CD4-positive, alpha-beta T cell treated with Interleukin-2 at 100 ng/mL for 4 hours (primary cell): Measurements from ENCODE around the gene SHCBP1L.
"Not testable (repeated sequence)": the region's sequence is repeated elsewhere in the genome, so short reads cannot be mapped to it uniquely, and the experiment has no call there.

Experiments used
- DNase-seq: peaks from one replicate; pipeline ENCODE4 v3.0.0-alpha.2; 2020; ENCODE audit warnings: low spot score

The SHCBP1L gene

GRCh38 chr1:182965096-182965495 lies 12.1 kb upstream of the SHCBP1L start:
- DNase-seq, result no peak

- DNase-seq, result peak; percentile 26
These were observed 9.7 kb upstream of the SHCBP1L start for GRCh38 chr1:182962554-182963115.

GRCh38 chr1:182960046-182960445 lies 7.1 kb upstream of the SHCBP1L start:
- DNase-seq, result no peak

- no peak for DNase-seq
These were observed 5.0 kb upstream of the SHCBP1L start for GRCh38 chr1:182957902-182958395.

DNA sequence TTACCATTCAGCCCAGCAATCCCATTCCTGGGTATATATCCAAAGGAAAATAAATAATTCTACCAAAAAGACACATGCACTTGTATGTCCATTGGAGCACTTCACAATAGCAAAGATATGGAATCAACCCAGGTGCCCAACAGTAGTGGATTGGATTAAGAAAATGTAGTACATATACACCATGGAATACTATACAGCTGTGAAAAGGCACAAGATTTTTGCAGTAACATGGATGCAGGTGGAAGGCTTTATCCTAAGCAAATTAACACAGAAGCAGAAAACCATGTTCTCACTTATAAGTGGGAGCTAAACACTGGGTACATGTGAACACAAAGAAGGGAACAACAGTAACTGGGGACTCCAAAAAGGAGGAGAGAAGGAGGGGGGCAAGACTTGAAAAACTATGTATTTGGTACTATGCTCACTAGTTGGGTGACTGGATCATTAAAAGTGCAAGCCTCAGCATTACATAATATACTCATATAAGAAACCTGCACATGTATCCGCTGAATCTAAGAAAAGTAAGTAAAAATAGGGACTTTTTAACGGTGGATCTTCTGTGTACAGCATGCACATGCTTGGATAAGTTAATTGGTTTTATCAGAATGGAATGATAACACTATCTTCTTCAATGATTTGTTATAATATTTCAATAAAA lies 3.9 kb upstream of the SHCBP1L start:
- no peak for DNase-seq

- DNase-seq, result no peak
These were observed 2.9 kb upstream of the SHCBP1L start for GRCh38 chr1:182955596-182956588.

DNA sequence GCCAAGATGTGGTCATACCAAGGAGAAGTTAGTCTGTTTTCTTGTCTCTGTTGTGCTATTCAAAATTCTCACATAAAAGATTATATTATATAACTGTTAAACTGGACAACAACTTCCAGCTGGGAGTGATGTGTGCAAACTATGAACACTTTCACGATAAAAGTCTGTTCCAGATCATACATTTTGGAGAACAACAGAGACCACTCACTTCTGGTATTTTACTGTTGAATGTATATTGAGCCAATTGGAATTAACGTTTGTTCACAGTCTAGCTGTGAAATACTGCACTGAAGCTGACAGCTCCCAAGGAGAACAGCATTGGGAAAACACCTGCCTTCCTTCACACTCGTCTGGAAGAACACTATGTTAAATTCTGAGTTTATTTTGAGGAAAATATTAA lies 860 bp upstream of the SHCBP1L start:
- DNase-seq, result no peak

DNA sequence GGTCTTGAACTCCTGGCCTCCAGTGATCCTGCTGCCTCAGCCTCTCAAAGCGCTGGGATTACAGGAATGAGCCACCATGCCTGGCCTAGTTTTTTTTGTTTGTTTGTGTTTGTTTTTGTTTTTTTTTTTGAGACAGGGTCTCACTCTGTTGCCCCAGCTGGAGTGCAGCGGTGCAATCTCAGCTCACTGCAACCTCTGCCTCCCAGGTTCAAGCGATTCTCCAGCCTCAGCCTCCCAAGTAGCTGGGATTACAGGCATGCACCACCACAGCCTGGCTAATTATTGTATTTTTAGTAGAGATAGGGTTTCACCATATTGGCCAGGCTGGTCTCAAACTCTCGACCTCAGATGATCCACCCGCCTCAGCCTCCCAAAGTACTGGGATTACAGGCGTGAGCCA lies 9.6 kb downstream of the SHCBP1L start:
- DNase-seq, result not testable (repeated sequence)

GRCh38 chr1:182942145-182942544 lies 10.8 kb downstream of the SHCBP1L start:
- DNase-seq, result not testable (repeated sequence)

GRCh38 chr1:182939413-182939812 lies 13.6 kb downstream of the SHCBP1L start:
- no peak for DNase-seq

GRCh38 chr1:182935716-182936115 lies 17.2 kb downstream of the SHCBP1L start:
- no peak for DNase-seq

GRCh38 chr1:182930985-182931384 lies 22.0 kb downstream of the SHCBP1L start:
- no peak for DNase-seq

GRCh38 chr1:182927693-182928433 lies 25.1 kb downstream of the SHCBP1L start:
- DNase-seq, result no peak

GRCh38 chr1:182925661-182926060 lies 27.3 kb downstream of the SHCBP1L start:
- no peak for DNase-seq

- DNase-seq, result no peak
These were observed 35.6 kb downstream of the SHCBP1L start for GRCh38 chr1:182917378-182917777.

GRCh38 chr1:182913401-182913800 lies 39.6 kb downstream of the SHCBP1L start:
- no peak for DNase-seq

GRCh38 chr1:182910143-182910542 lies 42.8 kb downstream of the SHCBP1L start:
- no peak for DNase-seq

DNA sequence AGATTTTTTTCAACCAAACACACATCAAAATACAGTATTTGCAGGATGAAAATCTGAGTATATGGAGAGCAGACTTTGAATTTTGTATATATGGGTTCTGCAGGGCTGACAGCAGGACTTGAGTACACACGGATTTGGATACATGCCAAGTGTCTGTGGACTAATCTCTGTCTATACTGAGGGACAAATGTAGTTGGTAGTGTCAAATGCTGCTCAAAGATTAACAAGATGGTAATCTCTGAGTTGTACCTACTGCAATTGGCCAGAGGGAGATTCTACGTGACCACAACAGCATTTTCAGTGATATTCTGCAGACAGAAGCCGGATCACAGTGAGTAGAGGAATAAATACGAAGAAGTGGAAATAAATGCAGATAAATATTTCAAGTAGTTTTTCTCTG lies 43.4 kb downstream of the SHCBP1L start:
- DNase-seq, result no peak

GRCh38 chr1:182905321-182905720 lies 47.6 kb downstream of the SHCBP1L start:
- DNase-seq, result no peak

DNA sequence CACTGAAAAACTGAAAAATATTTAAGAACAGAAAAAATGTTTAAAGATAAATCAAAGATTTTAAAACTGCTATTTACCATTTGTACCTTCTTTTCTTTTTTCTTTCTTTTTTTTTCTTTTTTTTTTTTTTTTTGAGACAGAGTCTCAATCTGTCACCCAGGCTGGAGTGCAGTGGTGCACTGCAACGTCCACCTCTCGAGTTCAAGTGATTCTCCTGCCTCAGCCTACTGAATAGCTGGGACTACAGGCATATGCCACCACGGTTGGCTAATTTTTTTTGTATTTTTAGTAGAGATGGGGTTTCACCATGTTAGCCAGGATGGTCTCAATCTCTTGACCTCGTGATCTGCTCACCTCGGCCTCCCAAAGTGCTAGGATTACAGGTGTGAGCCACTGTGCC lies 51.0 kb downstream of the SHCBP1L start:
- DNase-seq, result not testable (repeated sequence)

- DNase-seq, result no peak
These were observed 55.3 kb downstream of the SHCBP1L start for GRCh38 chr1:182897696-182898095.
